Measurements from ENCODE around the gene KIF5C. TPM values are rescaled to one million over a fixed set of nuclear protein-coding genes. Genes with fewer than 3 reads are reported as not detected.

KIF5C gene
- total RNA-seq, 1 donor from 2014 or later, result 0.49 TPM

DNA sequence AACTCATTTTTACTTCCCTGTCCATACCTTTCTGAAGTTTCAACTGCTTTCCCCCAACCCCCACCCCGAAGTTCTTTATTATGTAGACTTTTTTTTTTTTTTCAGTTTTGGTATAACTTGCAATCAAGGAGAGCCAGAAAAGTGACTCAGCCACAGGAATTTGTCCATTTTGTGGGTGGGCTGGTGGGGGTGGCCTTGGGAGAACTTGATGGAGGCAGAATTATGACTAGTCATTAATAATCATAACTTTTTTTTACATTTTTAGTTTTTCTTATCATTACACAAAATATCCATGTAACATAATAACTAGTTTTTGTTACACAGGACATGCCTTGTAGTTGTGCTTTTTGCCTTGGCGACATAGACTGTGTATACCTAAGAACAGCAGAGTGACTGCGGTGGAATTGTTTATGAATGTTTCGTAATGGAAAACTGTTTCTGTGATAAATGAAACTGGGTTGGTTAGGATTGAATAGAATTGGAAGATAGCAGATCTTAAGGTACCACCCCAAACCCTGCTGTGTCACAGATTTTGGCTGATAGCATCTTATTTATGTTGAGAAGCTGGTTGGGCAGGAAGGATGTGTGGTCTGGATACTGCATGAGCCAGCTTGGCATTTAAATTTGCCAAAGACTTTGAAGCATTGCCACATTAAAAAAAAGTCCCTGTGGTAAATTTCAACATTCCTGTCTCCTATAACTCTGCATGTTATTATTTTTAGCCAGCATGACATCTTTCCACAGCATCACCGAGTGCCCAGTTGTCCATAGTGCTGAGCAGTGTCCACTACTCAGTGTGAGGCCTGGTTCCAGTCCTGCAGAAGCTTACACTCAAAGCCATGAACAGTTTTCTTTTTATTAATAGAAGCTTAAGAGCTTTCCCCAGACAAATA, 194.2 kb downstream of the KIF5C start:
- Histone ChIP-seq H3K27ac (no peak overlapping the region), H3K4me3 (no peak overlapping the region), H3K36me3 (no peaks in the 10 kb centered on the region), H3K9me3 (no peaks in the 10 kb centered on the region), H3K4me1 (peaks cover 2% of the 10 kb centered on the region), H3K27me3 (no peaks in the 10 kb centered on the region)
- peak; percentile 39 for ATAC-seq
- TF ChIP-seq, protein P1, sequence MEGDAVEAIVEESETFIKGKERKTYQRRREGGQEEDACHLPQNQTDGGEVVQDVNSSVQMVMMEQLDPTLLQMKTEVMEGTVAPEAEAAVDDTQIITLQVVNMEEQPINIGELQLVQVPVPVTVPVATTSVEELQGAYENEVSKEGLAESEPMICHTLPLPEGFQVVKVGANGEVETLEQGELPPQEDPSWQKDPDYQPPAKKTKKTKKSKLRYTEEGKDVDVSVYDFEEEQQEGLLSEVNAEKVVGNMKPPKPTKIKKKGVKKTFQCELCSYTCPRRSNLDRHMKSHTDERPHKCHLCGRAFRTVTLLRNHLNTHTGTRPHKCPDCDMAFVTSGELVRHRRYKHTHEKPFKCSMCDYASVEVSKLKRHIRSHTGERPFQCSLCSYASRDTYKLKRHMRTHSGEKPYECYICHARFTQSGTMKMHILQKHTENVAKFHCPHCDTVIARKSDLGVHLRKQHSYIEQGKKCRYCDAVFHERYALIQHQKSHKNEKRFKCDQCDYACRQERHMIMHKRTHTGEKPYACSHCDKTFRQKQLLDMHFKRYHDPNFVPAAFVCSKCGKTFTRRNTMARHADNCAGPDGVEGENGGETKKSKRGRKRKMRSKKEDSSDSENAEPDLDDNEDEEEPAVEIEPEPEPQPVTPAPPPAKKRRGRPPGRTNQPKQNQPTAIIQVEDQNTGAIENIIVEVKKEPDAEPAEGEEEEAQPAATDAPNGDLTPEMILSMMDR (IDR thresholded peaks at IDR 0.05), result no peak
- DNase-seq, result no peak
- intact Hi-C loops (cut with DNase I), result no loop called here

DNA sequence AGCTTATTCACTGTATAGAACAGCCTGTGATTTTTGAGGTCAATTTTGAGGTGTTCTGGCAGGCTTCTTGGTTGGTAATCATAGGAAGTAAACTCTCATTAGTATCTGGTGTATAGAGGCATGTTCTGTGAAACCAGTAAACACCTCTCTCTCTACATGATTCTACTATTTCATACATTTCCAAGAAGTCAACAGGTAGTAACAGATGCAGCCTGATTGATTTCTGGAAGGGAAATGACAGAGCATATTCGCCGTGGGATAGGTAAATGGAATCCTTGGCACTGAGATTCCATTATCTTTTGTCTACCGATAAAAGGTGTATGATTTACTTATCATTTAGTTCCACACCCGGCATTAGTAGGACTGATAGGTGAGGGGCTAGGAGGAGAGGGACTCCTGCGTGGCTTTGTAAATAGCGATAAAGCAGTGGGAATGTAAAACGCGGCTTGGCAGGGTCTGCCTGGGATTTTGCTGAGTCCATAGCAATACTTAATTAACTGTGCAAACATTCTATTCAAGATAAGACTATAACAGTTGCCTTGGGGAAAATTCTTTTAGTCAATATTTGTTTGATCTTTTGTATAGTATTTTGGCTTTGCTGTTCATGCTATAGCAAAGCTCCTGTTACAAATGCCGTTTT, 195.8 kb downstream of the KIF5C start:
- DNase-seq (no peak), ATAC-seq (no peak)
- Histone ChIP-seq H3K27ac (no peak overlapping the region), H3K27me3 (no peaks in the 10 kb centered on the region), H3K9me3 (no peaks in the 10 kb centered on the region), H3K4me1 (peaks cover 2% of the 10 kb centered on the region), H3K4me3 (no peak overlapping the region), H3K36me3 (no peaks in the 10 kb centered on the region)
- intact Hi-C loops (cut with DNase I), result no loop called here
- TF ChIP-seq, protein P1 (IDR thresholded peaks at IDR 0.05), result no peak

DNA sequence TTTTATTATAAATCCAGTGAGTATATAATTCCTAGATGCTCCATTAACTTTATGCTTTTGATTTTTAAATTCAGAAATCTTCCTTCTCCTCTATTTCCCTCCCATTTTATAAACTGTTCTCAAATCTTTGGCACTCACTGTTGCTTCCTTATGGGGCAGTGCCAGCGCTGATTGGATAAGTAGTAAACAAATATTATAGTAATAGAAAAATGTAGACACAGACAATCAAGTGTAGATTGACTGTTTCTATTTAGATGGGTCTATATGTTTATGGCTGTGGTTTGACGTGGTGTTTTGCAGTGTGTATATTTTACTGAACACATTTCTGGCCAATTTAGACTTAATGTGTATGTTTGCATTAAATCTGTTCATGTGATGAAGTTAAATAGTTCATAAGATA, 200.1 kb downstream of the KIF5C start:
- DNase-seq, result no peak
- no peaks in the 10 kb centered on the region for H3K9me3 ChIP-seq
- H3K27me3 ChIP-seq, result no peaks in the 10 kb centered on the region
- no peak overlapping the region for H3K4me3 ChIP-seq
- intact Hi-C loops (cut with DNase I), result no loop called here
- H3K27ac ChIP-seq, result no peak overlapping the region
- TF ChIP-seq, protein P1 (IDR thresholded peaks at IDR 0.05), result no peak
- no peaks in the 10 kb centered on the region for H3K4me1 ChIP-seq
- peak; percentile 29 for ATAC-seq
- no peaks in the 10 kb centered on the region for H3K36me3 ChIP-seq

DNA sequence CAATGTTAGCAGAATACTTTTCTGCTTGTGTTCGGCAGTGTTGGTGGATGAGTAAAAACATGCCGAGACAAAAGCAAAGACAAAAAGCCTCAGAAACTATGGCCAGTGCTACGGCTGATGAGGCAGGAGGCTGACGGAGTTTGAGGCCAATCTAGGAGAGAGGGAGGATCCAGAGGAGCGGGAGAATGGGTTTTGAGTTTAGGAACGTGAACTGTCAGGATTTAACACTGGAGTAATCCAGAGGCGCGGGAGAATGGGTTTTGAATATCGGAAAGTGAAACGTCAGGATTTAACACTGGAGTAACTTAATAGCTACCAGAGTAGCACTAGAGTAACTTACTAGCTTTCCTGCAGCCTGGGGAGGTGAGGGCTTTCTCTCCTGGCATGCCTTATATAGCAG, 200.8 kb downstream of the KIF5C start:
- ATAC-seq, result no peak
- H3K36me3 ChIP-seq, result no peaks in the 10 kb centered on the region
- TF ChIP-seq, protein P1 (IDR thresholded peaks at IDR 0.05), result no peak
- H3K4me1 ChIP-seq, result no peaks in the 10 kb centered on the region
- intact Hi-C loops (cut with DNase I), result no loop called here
- H3K27ac ChIP-seq, result no peak overlapping the region
- DNase-seq, result no peak
- H3K4me3 ChIP-seq, result no peak overlapping the region
- no peaks in the 10 kb centered on the region for H3K27me3 ChIP-seq
- H3K9me3 ChIP-seq, result no peaks in the 10 kb centered on the region

Other genes starting within 250 kb of the KIF5C start
- gene EPC2, start 230.5 kb upstream of the KIF5C start, total RNA-seq, result 40.1 TPM
- gene LYPD6B, start 163.5 kb downstream of the KIF5C start, total RNA-seq, result 0.78 TPM